GM12878 (cell line): Measurements from ENCODE around the gene ITGAV. TPM values are rescaled to one million over a fixed set of nuclear protein-coding genes. Genes with fewer than 3 reads are reported as not detected.

Source experiments
- BRCA1 ChIP-seq: IDR thresholded peaks from 2 replicates; pipeline ENCODE4 v1.6.1; 2011; ENCODE audit warnings: low read depth, low read length, improper control_type of control experiment
- CHD1 ChIP-seq: IDR thresholded peaks from 2 replicates; pipeline ENCODE4 v1.6.1; 2012; ENCODE audit warnings: low read depth, low read length, improper control_type of control experiment
- ZBTB11 ChIP-seq: fragments of 450-650 bp; formaldehyde crosslinking; IDR thresholded peaks from 2 replicates; pipeline ENCODE4 v1.5.0; 2022; ENCODE audit warnings: mild to moderate bottlenecking, missing genetic modification characterization
- ZNF687 ChIP-seq: fragments of 450-650 bp; IDR thresholded peaks from 2 replicates; pipeline ENCODE4 v1.6.1; 2017; ENCODE audit warnings: mild to moderate bottlenecking, moderate library complexity
- polyA plus RNA-seq, 11 experiments: library from polyadenylated mRNA; depleted of rRNA in 4 of 11; unstranded in 6 of 11; stranded (reverse) in 5 of 11; fragments of >200 nt; fragmentation: Nextera tagmentation in 4 of 11; fragmentation: Illumina TruSeq in 1 of 11; extraction: Ambion mirVana in 4 of 11; extraction: Trizol in 1 of 11; gene quantifications; 1 replicate in 1 of 11; 2 replicates in 10 of 11; pipeline versions ENCODE4 v1.2.1 to v1.2.3, GENCODE V29; 2011 to 2016; ENCODE audit warnings: inconsistent platforms in 2 of 11, missing spikeins in 2 of 11, low read depth in 1 of 11
- total RNA-seq, 4 experiments: library from RNA; depleted of rRNA in 3 of 4; stranded (reverse); fragments of >200 nt in 3 of 4; fragmentation: Illumina TruSeq in 1 of 4; extraction: Trizol in 1 of 4; gene quantifications; 2 replicates each; pipeline versions ENCODE4 v1.2.1 to v1.2.3, GENCODE V29; 2013 to 2021

Gene ITGAV
- total and polyA plus RNA-seq, 10 of the 15 experiments (the other 5 are each of a cell fraction or from before 2014, with no cell fraction given), result 2.1 to 10.8 (median 6.1) TPM

GRCh38 chr2:186629250-186629996 is 39.6 kb downstream of the ITGAV start (continued):
- no peak for TF ChIP-seq ZNF687
- no peak for TF ChIP-seq BRCA1
- TF ChIP-seq CHD1, result no peak
- TF ChIP-seq ZBTB11, result no peak
